ENCODE measurements around the gene ZNF608.

The ZNF608 gene

DNA sequence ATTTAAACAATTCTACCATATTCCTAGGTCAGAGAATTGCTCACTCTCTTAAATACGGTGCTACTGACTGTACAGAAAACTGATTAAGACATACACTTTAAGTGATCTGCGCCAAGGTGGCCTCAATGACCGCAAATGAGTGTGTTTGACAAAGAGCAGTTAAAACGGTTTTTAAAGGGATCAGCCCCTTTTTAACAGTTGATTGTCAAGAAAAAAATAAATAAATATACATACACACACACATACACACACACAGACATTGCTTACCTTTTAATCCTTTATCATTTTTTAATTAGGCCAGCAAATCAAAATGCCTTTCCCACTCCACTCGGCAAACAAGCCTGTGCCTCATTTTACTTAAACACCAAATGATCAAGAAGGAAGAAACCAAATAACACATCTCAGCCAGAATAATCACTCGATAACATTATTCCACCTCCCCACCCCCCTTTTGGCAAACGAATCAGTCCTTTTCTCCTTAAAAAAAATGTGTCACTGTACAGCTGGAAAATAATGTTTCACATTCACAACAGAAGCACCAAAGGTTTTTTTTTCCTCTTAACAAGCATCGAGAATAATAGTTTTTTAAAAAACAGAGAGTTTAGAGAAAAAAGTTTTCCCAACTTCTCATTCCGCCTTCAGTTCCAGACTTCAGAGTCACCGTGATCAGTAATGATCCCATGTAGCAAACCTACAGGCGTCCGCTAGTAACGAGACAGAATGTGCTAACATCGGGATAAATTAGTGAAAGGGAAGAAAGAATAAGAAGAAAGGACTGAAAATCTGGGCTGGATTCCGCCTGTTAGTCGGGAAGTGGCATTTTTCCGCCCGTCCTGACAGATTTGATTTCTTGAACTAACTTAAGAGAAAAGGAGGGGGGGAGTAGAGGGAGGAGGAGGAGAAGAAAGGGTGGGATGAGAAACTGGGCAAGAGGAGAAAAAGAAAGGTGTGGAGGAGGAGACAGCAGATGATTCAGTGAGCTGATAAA is at the start of gene ZNF608:
TSS of gene ZNF608 (minus strand) at position 712 of the 988 bp plus-strand sequence. CDS start 1,650 bp downstream, outside the sequence.
- DNase-seq (ENCODE audit: extremely low spot score, insufficient read length, low read depth), result no peak
- peak; percentile 67 for FAIRE-seq

DNA sequence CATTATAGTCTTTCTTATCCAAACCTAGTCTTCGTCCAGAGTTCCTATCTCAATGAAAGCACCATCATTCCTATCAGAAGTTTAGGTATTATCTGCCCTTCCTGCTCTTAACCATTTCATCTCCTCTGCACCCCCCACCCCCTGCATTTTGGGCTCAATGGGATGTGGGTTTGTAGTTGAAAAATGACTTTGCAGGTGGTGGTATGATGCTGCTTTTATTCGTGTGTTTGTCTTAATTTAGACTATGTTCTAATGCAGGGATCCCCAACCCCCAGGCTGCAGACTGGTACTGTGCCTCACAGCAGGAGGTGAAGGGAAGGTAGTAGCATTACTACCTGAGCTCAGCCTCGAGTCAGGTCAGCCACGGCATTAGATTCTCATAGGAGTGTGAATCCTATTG is 49.4 kb upstream of the ZNF608 start:
- DNase-seq (ENCODE audit: extremely low spot score, insufficient read length, low read depth) (no peak), FAIRE-seq (no peak)

GRCh38 chr5:124790895-124791732 is 44.7 kb upstream of the ZNF608 start:
- FAIRE-seq, result no peak
- DNase-seq (ENCODE audit: extremely low spot score, insufficient read length, low read depth), result no peak

GRCh38 chr5:124790301-124790894 is 44.0 kb upstream of the ZNF608 start:
- FAIRE-seq (no peak), DNase-seq (ENCODE audit: extremely low spot score, insufficient read length, low read depth) (no peak)

DNA sequence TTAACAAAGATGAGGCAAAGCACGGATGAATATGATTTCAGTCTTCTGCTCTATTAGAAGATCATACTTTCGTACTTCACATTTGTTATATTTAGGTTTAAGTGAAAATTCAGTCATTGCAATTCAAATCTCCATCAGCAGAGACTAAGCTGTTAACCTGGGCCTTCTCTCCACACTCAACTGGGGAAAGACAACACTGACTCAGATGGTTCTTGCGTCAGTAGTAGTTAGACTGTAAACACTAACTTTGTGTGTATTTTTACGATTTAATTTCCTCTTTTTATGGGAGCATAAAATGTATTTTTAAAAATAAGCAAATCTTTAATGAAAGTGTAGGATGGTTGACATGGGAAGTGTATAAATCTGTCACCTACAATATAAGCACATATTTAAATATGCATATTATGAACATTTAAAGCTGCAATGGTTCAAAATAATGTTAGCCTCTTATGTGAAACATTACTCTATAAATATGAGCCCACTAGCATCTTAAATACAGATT is 42.7 kb upstream of the ZNF608 start:
- no peak for DNase-seq (ENCODE audit: extremely low spot score, insufficient read length, low read depth)
- no peak for FAIRE-seq

DNA sequence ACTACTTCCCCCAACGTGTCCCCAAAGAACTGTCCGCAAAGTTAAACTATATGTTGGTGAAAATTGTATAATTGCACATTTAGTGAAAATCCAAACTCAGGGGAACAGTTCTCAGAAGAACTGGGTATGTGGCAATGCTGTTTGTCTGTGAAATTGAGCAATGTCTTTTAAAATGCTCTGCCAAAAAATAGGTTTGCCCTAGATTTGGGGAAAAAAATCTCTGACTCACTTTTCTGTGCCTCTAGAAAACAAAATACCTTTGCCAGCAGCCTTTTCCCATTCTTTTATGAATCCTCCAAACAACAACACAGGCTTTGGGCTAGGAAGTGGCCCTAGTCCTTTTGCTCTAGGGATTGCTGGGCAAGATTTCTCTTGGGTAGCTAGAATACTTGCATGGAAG is 37.4 kb upstream of the ZNF608 start:
- DNase-seq (ENCODE audit: extremely low spot score, insufficient read length, low read depth) (no peak), FAIRE-seq (no peak)

GRCh38 chr5:124783285-124783684 is 36.8 kb upstream of the ZNF608 start:
- DNase-seq (ENCODE audit: extremely low spot score, insufficient read length, low read depth), result no peak
- no peak for FAIRE-seq

GRCh38 chr5:124782262-124782661 is 35.8 kb upstream of the ZNF608 start:
- DNase-seq (ENCODE audit: extremely low spot score, insufficient read length, low read depth), result no peak
- no peak for FAIRE-seq

DNA sequence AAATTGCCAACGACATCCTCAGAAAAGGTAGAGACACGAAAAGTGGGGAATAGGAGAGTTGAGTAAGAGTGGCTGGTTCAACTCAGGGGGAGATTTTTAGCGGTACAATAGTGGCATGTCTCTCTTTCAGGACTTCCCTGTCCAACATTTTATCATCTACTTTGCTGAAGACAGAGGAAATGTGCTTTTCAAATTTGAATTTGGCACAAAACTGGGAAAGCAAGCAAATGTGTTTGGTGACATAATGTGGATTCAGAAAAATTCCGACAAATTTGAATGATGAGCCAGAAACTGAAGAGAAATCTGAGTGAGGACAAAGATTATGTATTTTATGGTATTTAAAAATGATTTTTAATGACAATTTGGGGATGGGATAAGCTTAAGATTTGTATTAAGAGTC is 33.6 kb upstream of the ZNF608 start:
- FAIRE-seq (no peak), DNase-seq (ENCODE audit: extremely low spot score, insufficient read length, low read depth) (no peak)

- no peak for DNase-seq (ENCODE audit: extremely low spot score, insufficient read length, low read depth)
- no peak for FAIRE-seq
Measured at GRCh38 chr5:124773315-124774311, 27.2 kb upstream of the ZNF608 start.

DNA sequence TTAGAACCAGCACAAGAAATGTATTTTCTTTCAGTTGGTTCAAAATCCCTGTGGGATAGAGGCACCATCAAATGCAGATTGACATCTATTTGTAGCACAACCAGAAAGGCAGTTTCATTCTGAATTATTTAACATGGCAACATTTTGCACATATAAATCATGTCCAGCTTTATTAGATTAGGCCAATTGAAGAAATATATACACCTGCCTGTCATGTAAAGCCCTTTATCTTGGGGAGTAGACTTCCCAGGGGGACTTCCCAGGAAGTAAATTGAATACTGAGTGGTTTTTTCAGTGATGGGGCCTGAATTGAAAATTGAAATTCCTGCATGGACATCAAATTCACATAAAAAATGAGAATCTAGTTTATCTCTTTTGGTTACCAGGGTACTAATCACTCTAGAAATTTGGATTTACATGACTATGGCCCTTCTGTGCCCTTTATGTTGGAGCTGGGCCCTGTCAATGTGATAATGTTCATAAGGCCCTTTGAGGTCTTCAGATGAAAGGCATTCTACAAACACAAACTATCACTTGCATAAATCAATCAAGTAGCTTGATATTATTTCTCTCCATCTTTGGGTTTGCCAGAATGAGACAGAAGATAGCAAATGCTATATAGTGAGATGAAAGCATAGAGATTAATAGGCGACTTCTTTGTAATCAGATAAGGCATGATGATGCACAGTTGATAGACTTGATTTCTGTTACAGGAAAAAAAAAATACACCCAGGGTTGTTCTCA is 26.2 kb upstream of the ZNF608 start:
- DNase-seq (ENCODE audit: extremely low spot score, insufficient read length, low read depth), result no peak
- FAIRE-seq, result no peak

- FAIRE-seq (no peak), DNase-seq (ENCODE audit: extremely low spot score, insufficient read length, low read depth) (no peak)
Measured at GRCh38 chr5:124771761-124772160, 25.3 kb upstream of the ZNF608 start.

DNA sequence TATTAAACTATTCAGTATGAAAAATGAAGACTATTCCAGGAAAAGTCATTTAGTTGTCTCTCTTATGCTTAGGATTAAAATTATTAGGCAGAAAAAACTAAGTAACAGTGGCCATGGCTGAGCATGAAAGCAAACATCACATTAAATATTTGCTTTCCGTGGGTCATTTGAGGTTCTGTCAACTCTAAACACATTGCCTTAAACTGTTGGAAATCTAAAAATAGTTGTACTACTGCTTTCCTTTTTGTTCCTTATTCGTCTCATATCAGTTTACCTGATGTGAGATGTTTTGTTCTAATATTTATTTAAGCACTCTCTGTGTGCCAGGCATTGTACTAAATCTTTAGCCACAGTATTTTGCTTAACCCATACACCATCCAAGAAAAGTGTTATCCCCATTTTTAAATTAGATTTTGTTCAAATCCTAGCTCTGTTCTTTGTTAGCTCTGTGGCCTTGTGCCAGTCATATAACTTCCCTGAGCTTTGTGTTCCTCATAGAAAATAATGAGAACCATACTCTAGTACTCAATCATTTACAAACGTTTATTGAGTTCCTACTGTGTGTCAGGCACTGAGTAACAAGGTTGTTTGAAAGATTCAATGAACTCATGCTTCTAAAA is 18.7 kb upstream of the ZNF608 start:
- DNase-seq (ENCODE audit: extremely low spot score, insufficient read length, low read depth) (no peak), FAIRE-seq (no peak)

GRCh38 chr5:124764585-124764984 is 18.1 kb upstream of the ZNF608 start:
- FAIRE-seq, result no peak
- DNase-seq (ENCODE audit: extremely low spot score, insufficient read length, low read depth), result no peak

- FAIRE-seq (no peak), DNase-seq (ENCODE audit: extremely low spot score, insufficient read length, low read depth) (no peak)
Measured at GRCh38 chr5:124761010-124761409, 14.6 kb upstream of the ZNF608 start.

DNA sequence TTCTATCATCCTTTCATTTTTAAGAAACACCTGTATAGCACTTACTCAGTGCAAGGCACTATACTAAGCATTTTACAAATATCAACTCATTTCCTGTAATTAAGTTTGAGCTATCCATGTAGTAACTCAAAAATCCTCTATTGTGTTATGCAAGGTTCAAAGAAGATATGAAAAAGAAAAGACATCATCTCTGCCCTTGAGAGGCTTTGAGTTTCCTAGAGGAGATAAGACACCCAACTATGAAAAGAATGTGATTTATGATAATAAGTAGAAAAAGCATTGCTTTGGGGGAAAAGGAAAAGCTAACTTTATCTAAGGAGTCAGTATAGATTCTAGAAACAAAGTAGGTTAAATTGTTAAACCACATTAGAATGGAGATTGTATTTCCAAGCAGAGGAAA is 14.2 kb upstream of the ZNF608 start:
- no peak for FAIRE-seq

DNA sequence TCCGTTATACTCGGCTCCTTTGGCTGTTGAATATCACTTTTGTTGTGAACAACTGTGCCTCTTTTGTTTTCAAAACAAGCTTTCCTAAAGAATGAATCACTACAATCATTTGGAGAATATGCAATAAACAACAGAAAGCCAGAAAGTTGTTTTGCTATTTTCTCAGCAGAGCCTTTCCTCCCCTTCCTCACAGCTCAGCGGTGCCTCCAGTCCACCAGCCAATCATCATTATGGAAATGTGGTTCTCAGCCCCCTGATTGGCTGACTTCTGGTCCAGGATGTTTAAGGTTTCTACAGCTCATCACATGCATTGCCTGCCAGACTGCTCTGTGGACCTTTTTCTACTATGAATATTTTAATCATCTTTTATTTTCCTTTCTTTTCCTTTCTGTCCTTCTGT is 9.1 kb upstream of the ZNF608 start:
- DNase-seq (ENCODE audit: extremely low spot score, insufficient read length, low read depth) (no peak), FAIRE-seq (no peak)

More for the DNA sequence above, 14.2 kb upstream of the ZNF608 start:
- DNase-seq (ENCODE audit: extremely low spot score, insufficient read length, low read depth), result no peak

GRCh38 chr5:124755041-124755440 is 8.6 kb upstream of the ZNF608 start:
- no peak for DNase-seq (ENCODE audit: extremely low spot score, insufficient read length, low read depth)
- FAIRE-seq, result no peak

Measured in GM18507 (cell line).